GM23338 (cell line): Measurements from ENCODE around the gene CNOT4.

Experiments
- CREB1 ChIP-seq: fragments of 250-450 bp; sonication (Bioruptor Pico); IDR thresholded peaks from 2 replicates; pipeline ENCODE4 v1.5.0; 2020; ENCODE audit warnings: low read depth, mild to moderate bottlenecking, moderate library complexity
- CTCF ChIP-seq, 2 experiments: fragments of 200-600 bp in 1 of 2; sonication (generic) in 1 of 2; conservative IDR thresholded peaks; 2 replicates each; pipeline versions ENCODE4 v1.5.1 to v1.6.1; 2016 to 2017; ENCODE audit warnings: antibody characterized with exemption in 2 of 2, low read depth in 2 of 2, mild to moderate bottlenecking in 2 of 2, moderate library complexity in 1 of 2
- ETS1 ChIP-seq: IDR thresholded peaks from 2 replicates; pipeline ENCODE4 v1.6.1; 2016; ENCODE audit warnings: antibody characterized with exemption
- EZH2 ChIP-seq: fragments of 200-600 bp; sonication (generic); IDR thresholded peaks from one replicate; pipeline ENCODE4 v1.8.0; 2017; ENCODE audit warnings: antibody characterized with exemption, mild to moderate bottlenecking, low read depth; ENCODE audit not compliant: unreplicated experiment
- EZH2phosphoT487 ChIP-seq: fragments of 200-600 bp; sonication (generic); IDR thresholded peaks from one replicate; pipeline ENCODE4 v1.8.1; 2018; ENCODE audit warnings: antibody characterized with exemption; ENCODE audit not compliant: unreplicated experiment
- JUNB ChIP-seq: IDR thresholded peaks from one replicate; pipeline ENCODE4 v1.6.1; 2016; ENCODE audit warnings: antibody characterized with exemption; ENCODE audit not compliant: unreplicated experiment
- NANOG ChIP-seq: IDR thresholded peaks from 2 replicates; pipeline ENCODE4 v1.6.1; 2016; ENCODE audit warnings: antibody characterized with exemption, borderline replicate concordance
- POLR2AphosphoS5 ChIP-seq: IDR thresholded peaks from 2 replicates; pipeline ENCODE4 v1.6.1; 2016; ENCODE audit warnings: antibody characterized with exemption, low read depth
- REST ChIP-seq: IDR thresholded peaks from one replicate; pipeline ENCODE4 v1.6.1; 2018; ENCODE audit warnings: antibody characterized with exemption; ENCODE audit not compliant: unreplicated experiment
- STAT1 ChIP-seq: IDR thresholded peaks from one replicate; pipeline ENCODE4 v1.6.1; 2016; ENCODE audit warnings: antibody characterized with exemption; ENCODE audit not compliant: unreplicated experiment
- ZNF114 ChIP-seq: fragments of 250-450 bp; sonication (Bioruptor Pico); IDR thresholded peaks from 2 replicates; pipeline ENCODE4 v1.5.0; 2020; ENCODE audit warnings: mild to moderate bottlenecking, moderate library complexity
- ZNF331 ChIP-seq: fragments of 250-450 bp; sonication (Bioruptor Pico); IDR thresholded peaks from 2 replicates; pipeline ENCODE4 v1.5.0; 2020; ENCODE audit warnings: low read depth, mild to moderate bottlenecking, moderate library complexity
- ZNF462 ChIP-seq: fragments of 250-450 bp; sonication (Bioruptor Pico); IDR thresholded peaks from 2 replicates; pipeline ENCODE4 v1.5.0; 2020; ENCODE audit warnings: mild to moderate bottlenecking, moderate library complexity

GRCh38 chr7:135333200-135333599, 176.7 kb downstream of the CNOT4 start:
- TF ChIP-seq CTCF (conservative IDR thresholded peaks at IDR 0.05; ENCODE audit: low read depth in 2 of 2) = no peak
- TF ChIP-seq EZH2 = no peak
- TF ChIP-seq POLR2AphosphoS5 = no peak
- TF ChIP-seq REST = no peak
- TF ChIP-seq EZH2phosphoT487 = no peak
- TF ChIP-seq STAT1 = no peak
- no peak for TF ChIP-seq CREB1 (CRISPR knock-in tag)
- no peak for TF ChIP-seq JUNB
- TF ChIP-seq ZNF114 (CRISPR knock-in tag) = no peak
- TF ChIP-seq NANOG = no peak
- no peak for TF ChIP-seq ETS1
- no peak for TF ChIP-seq ZNF331
- no peak for TF ChIP-seq ZNF462 (CRISPR knock-in tag)
